Measurements from ENCODE around the gene TPPP. TPM values are rescaled to one million over a fixed set of nuclear protein-coding genes. Genes with fewer than 3 reads are reported as not detected.
A peak's percentile ranks its signal among the peaks of the same experiment; 100 is the strongest.
"Not testable (repeated sequence)": the region's sequence is repeated elsewhere in the genome, so short reads cannot be mapped to it uniquely, and the experiment has no call there.

The TPPP gene
- 0.07 and 0.25 TPM in 2 replicates for total RNA-seq (2014; rRNA removed; shearing (Covaris generic))

- DNase-seq (ENCODE audit: low read depth), result peak; percentile 57
Measured at GRCh38 chr5:693271-694041, at the start of gene TPPP. Gene TPPP, minus strand, starts transcription at chr5:693352. Its CDS starts 15,292 bp downstream, at chr5:678060.

GRCh38 chr5:742276-742675 lies 49.1 kb upstream of the TPPP start:
- not testable (repeated sequence) for DNase-seq (ENCODE audit: low read depth)

- DNase-seq (ENCODE audit: low read depth), result not testable (repeated sequence)
Measured at GRCh38 chr5:734145-734544, 41.0 kb upstream of the TPPP start.

- DNase-seq (ENCODE audit: low read depth), result not testable (repeated sequence)
Measured at GRCh38 chr5:732754-733454, 39.8 kb upstream of the TPPP start.

- DNase-seq (ENCODE audit: low read depth), result not testable (repeated sequence)
Measured at GRCh38 chr5:729225-729624, 36.1 kb upstream of the TPPP start.

- peak; percentile 7 for DNase-seq (ENCODE audit: low read depth)
Measured at GRCh38 chr5:727087-727486, 33.9 kb upstream of the TPPP start.

GRCh38 chr5:723865-724264 lies 30.7 kb upstream of the TPPP start:
- DNase-seq (ENCODE audit: low read depth), result not testable (repeated sequence)

GRCh38 chr5:723309-723708 lies 30.2 kb upstream of the TPPP start:
- not testable (repeated sequence) for DNase-seq (ENCODE audit: low read depth)

- DNase-seq (ENCODE audit: low read depth), result not testable (repeated sequence)
Measured at GRCh38 chr5:719379-719778, 26.2 kb upstream of the TPPP start.

- DNase-seq (ENCODE audit: low read depth), result no peak
Measured at GRCh38 chr5:717143-717542, 24.0 kb upstream of the TPPP start.

- not testable (repeated sequence) for DNase-seq (ENCODE audit: low read depth)
Measured at GRCh38 chr5:716740-717139, 23.6 kb upstream of the TPPP start.

- not testable (repeated sequence) for DNase-seq (ENCODE audit: low read depth)
Measured at GRCh38 chr5:715636-716035, 22.5 kb upstream of the TPPP start.

- DNase-seq (ENCODE audit: low read depth), result not testable (repeated sequence)
Measured at GRCh38 chr5:714215-715118, 21.3 kb upstream of the TPPP start.

GRCh38 chr5:713686-714085 lies 20.5 kb upstream of the TPPP start:
- not testable (repeated sequence) for DNase-seq (ENCODE audit: low read depth)

GRCh38 chr5:708848-709517 lies 15.8 kb upstream of the TPPP start:
- DNase-seq (ENCODE audit: low read depth), result not testable (repeated sequence)

GRCh38 chr5:708374-708773 lies 15.2 kb upstream of the TPPP start:
- not testable (repeated sequence) for DNase-seq (ENCODE audit: low read depth)

- not testable (repeated sequence) for DNase-seq (ENCODE audit: low read depth)
Measured at GRCh38 chr5:706127-706526, 13.0 kb upstream of the TPPP start.

GRCh38 chr5:696753-697702 lies 3.9 kb upstream of the TPPP start:
- not testable (repeated sequence) for DNase-seq (ENCODE audit: low read depth)

- DNase-seq (ENCODE audit: low read depth), result not testable (repeated sequence)
Measured at GRCh38 chr5:696191-696590, 3.0 kb upstream of the TPPP start.

GRCh38 chr5:695475-695874 lies 2.3 kb upstream of the TPPP start:
- DNase-seq (ENCODE audit: low read depth), result not testable (repeated sequence)
